Gastroesophageal sphincter (tissue), 3 donors: ENCODE measurements around the gene THRB.

Experiments
- EP300 ChIP-seq: sonication (generic); formaldehyde crosslinking; IDR thresholded peaks from one replicate; pipeline ENCODE4 v1.6.1; 2017; ENCODE audit warnings: antibody characterized with exemption, mild to moderate bottlenecking
- TF ChIP-seq, protein P1 (sequence below), 4 experiments: fragments of 200-600 bp in 2 of 4; fragments of 450-650 bp in 2 of 4; sonication (generic) in 1 of 4; IDR thresholded peaks; one replicate each; pipeline ENCODE4 v1.5.1; 2017 to 2019; ENCODE audit warnings: antibody characterized with exemption in 4 of 4, mild to moderate bottlenecking in 2 of 4, moderate library complexity in 2 of 4

DNA sequence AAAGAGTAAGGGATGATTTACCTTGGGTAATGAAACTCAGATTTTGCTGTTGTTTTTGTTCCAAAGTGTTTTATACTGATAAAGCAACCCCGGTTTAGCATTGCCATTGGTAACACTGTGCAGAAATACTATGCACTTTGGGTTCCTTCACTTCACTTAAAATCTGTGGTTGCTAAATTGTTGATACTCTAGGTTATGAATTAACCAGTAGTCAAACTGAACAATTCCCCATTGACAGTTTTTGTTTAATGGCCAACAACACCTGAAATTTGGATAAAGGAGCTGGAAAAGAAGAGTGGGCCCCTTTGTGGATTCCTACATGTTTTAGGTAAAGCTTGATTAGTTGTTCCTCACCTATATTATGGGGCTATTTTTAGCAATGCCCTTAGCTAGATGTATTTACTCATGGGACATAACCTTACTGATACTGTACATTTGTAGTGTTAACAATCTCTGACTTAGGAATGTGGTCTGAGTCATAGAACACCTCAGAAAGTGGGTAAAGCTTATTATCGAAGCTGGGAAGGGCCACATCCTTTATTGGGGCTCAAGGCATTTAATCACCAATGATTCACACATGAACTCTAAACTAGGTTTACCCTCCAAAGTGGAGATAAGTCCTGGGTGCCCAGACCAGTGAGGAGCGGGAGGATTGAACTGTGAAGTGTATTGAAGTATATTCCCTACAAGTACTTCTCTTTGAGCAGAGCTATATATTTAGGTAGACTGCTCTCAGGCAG, 29.5 kb upstream of the THRB start:
- TF ChIP-seq, protein P1, sequence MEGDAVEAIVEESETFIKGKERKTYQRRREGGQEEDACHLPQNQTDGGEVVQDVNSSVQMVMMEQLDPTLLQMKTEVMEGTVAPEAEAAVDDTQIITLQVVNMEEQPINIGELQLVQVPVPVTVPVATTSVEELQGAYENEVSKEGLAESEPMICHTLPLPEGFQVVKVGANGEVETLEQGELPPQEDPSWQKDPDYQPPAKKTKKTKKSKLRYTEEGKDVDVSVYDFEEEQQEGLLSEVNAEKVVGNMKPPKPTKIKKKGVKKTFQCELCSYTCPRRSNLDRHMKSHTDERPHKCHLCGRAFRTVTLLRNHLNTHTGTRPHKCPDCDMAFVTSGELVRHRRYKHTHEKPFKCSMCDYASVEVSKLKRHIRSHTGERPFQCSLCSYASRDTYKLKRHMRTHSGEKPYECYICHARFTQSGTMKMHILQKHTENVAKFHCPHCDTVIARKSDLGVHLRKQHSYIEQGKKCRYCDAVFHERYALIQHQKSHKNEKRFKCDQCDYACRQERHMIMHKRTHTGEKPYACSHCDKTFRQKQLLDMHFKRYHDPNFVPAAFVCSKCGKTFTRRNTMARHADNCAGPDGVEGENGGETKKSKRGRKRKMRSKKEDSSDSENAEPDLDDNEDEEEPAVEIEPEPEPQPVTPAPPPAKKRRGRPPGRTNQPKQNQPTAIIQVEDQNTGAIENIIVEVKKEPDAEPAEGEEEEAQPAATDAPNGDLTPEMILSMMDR (IDR thresholded peaks at IDR 0.05): no peak
- TF ChIP-seq EP300: no peak
